PC-3 (cell line): Measurements from ENCODE around the gene AGFG1. TPM values are rescaled to one million over a fixed set of nuclear protein-coding genes. Genes with fewer than 3 reads are reported as not detected.

Experiments
- ATAC-seq: fragments of 200-7000 bp; cut with Tn5 transposase; 2 replicates; pipeline ENCODE4 v1.9.1; 2020; ENCODE audit warnings: mild to moderate bottlenecking, moderate library complexity
- BruUV-seq: library from RNA; stranded (reverse); fragments of 400-500 nt; replicated peaks from 2 replicates; lab custom pipeline; 2021; lab: Mats Ljungman, UMichigan
- CTCF ChIA-PET: fragments of 300-600 bp; sonication (Branson Sonifier 250); formaldehyde crosslinking; loops from one replicate; lab custom pipeline; 2022; ENCODE audit warnings: antibody characterized with exemption; lab: Charles Lee
- POLR2A ChIA-PET: fragments of 300-600 bp; sonication (Branson Sonifier 250); formaldehyde crosslinking; loops from one replicate; lab custom pipeline; 2022; ENCODE audit warnings: antibody characterized with exemption; ENCODE audit not compliant: unreplicated experiment; lab: Charles Lee
- DNase-seq: peaks from one replicate; pipeline ENCODE4 v3.0.0-alpha.2; 2015
- H2AFZ ChIP-seq: fragments of 300-600 bp; sonication (generic); 2 replicates; pipeline ENCODE4 v1.6.0; 2016; ENCODE audit warnings: antibody characterized with exemption, low read length
- H3F3A ChIP-seq: fragments of 300-600 bp; sonication (generic); one replicate; pipeline ENCODE4 v1.6.0; 2017; ENCODE audit warnings: antibody characterized with exemption, low read length, control low read depth, mild to moderate bottlenecking; ENCODE audit not compliant: unreplicated experiment
- H3K27ac ChIP-seq: fragments of 300-600 bp; sonication (generic); 2 replicates; pipeline ENCODE4 v1.5.1; 2016; ENCODE audit warnings: mild to moderate bottlenecking, low read length
- H3K27me3 ChIP-seq: fragments of 300-600 bp; sonication (generic); 2 replicates; pipeline ENCODE4 v1.6.1; 2016; ENCODE audit warnings: low read length, mixed read lengths
- H3K36me3 ChIP-seq: fragments of 300-600 bp; sonication (generic); 2 replicates; pipeline ENCODE4 v1.6.1; 2016; ENCODE audit warnings: low read depth, mixed run types, low read length, mixed read lengths
- H3K4me1 ChIP-seq: fragments of 300-600 bp; sonication (generic); 2 replicates; pipeline ENCODE4 v1.5.1; 2016; ENCODE audit warnings: low read length; ENCODE audit not compliant: insufficient read depth
- H3K4me2 ChIP-seq: fragments of 300-600 bp; sonication (generic); 2 replicates; pipeline ENCODE4 v1.6.0; 2016; ENCODE audit warnings: low read length
- H3K4me3 ChIP-seq: fragments of 300-600 bp; sonication (generic); 2 replicates; pipeline ENCODE4 v1.5.1; 2016; ENCODE audit warnings: mild to moderate bottlenecking, low read length, mixed read lengths
- H3K79me2 ChIP-seq: fragments of 300-600 bp; sonication (generic); 2 replicates; pipeline ENCODE4 v1.6.1; 2017; ENCODE audit warnings: low read length, mixed read lengths
- H3K9ac ChIP-seq: fragments of 300-600 bp; sonication (generic); 2 replicates; pipeline ENCODE4 v1.6.0; 2016; ENCODE audit warnings: mild to moderate bottlenecking, low read length
- H3K9me2 ChIP-seq: fragments of 300-600 bp; sonication (generic); replicated peaks from 2 replicates; pipeline ENCODE4 v1.6.1; 2016; ENCODE audit warnings: mixed run types, low read length, mixed read lengths
- H3K9me3 ChIP-seq: fragments of 300-600 bp; sonication (generic); 2 replicates; pipeline ENCODE4 v1.6.1; 2016; ENCODE audit warnings: low read length, mixed read lengths
- H4K20me1 ChIP-seq: fragments of 300-600 bp; sonication (generic); 2 replicates; pipeline ENCODE4 v1.6.1; 2016; ENCODE audit warnings: low read length, mixed read lengths
- CTCF ChIP-seq: fragments of 300-600 bp; sonication (generic); conservative IDR thresholded peaks from 2 replicates; pipeline ENCODE4 v1.5.1; 2017; ENCODE audit warnings: antibody characterized with exemption, low read depth, mild to moderate bottlenecking, low read length
- EZH2 ChIP-seq: fragments of 300-600 bp; sonication (generic); IDR thresholded peaks from one replicate; pipeline ENCODE4 v1.6.1; 2017; ENCODE audit warnings: antibody characterized with exemption, mild to moderate bottlenecking, low read length; ENCODE audit not compliant: unreplicated experiment
- EZH2phosphoT487 ChIP-seq: fragments of 300-600 bp; sonication (generic); IDR thresholded peaks from 2 replicates; pipeline ENCODE4 v1.6.1; 2018; ENCODE audit warnings: mild to moderate bottlenecking, antibody characterized with exemption, low read length, borderline replicate concordance
- intact Hi-C: fragments of 100-400 bp; cut with micrococcal nuclease; formaldehyde crosslinking; loops from 2 replicates; pipeline ENCODE4 v1.9.0; 2023
- total RNA-seq: library from RNA; depleted of rRNA; stranded (reverse); fragments of >200 nt; gene quantifications from 2 replicates; pipeline ENCODE4 v1.2.3, GENCODE V29; 2014

Gene AGFG1
- total RNA-seq, 1 experiment from 2014 or later: 56.3 TPM

GRCh38 chr2:227460833-227461232 is 11.1 kb upstream of the AGFG1 start:
- TF ChIP-seq CTCF: no peak
- no peak for TF ChIP-seq EZH2phosphoT487
- no peak for TF ChIP-seq EZH2
- no peaks in the 10 kb centered on the region for H4K20me1 ChIP-seq
- H3F3A ChIP-seq: no peaks in the 10 kb centered on the region
- peaks cover 30% of the 10 kb centered on the region for H3K4me1 ChIP-seq
- H3K9ac ChIP-seq: no peak overlapping the region
- H3K4me2 ChIP-seq: peak overlapping the region; percentile 49; the same call in 1 of the 2 replicates
- no peaks in the 10 kb centered on the region for H3K9me3 ChIP-seq
- H3K79me2 ChIP-seq: no peaks in the 10 kb centered on the region
- no peak overlapping the region for H3K27ac ChIP-seq
- H3K36me3 ChIP-seq: no peaks in the 10 kb centered on the region
- ChIA-PET CTCF (no interaction called here), POLR2A (no interaction called here)
- H3K9me2 ChIP-seq: no peaks in the 10 kb centered on the region
- no peak overlapping the region for H3K4me3 ChIP-seq
- no peak for ATAC-seq
- DNase-seq: no peak
- no TSS peak for BruUV-seq
- no peaks in the 10 kb centered on the region for H3K27me3 ChIP-seq
- no peak overlapping the region for H2AFZ ChIP-seq
- intact Hi-C loops: no loop called here

GRCh38 chr2:227461811-227462461 is 10.0 kb upstream of the AGFG1 start:
- intact Hi-C loops: no loop called here

GRCh38 chr2:227462462-227462951 is 9.4 kb upstream of the AGFG1 start:
- Histone ChIP-seq H3K36me3 (no peaks in the 10 kb centered on the region), H3K4me2 (no peak overlapping the region), H4K20me1 (no peaks in the 10 kb centered on the region), H3F3A (no peaks in the 10 kb centered on the region), H2AFZ (no peak overlapping the region), H3K9ac (no peak overlapping the region), H3K27me3 (no peaks in the 10 kb centered on the region), H3K9me2 (no peaks in the 10 kb centered on the region), H3K4me3 (no peak overlapping the region), H3K79me2 (no peaks in the 10 kb centered on the region), H3K9me3 (no peaks in the 10 kb centered on the region), H3K27ac (no peak overlapping the region), H3K4me1 (peaks cover 46% of the 10 kb centered on the region)
- intact Hi-C loops: no loop called here
- ATAC-seq: no peak
- POLR2A ChIA-PET: no interaction called here
- CTCF ChIA-PET: no interaction called here
- TF ChIP-seq EZH2phosphoT487 (no peak), CTCF (no peak), EZH2 (no peak)
- BruUV-seq: no TSS peak
- DNase-seq: peak; percentile 19

More at GRCh38 chr2:227461811-227462461, 10.0 kb upstream of the AGFG1 start:
- H3K9me3 ChIP-seq: no peaks in the 10 kb centered on the region
- no peak for ATAC-seq
- no peak overlapping the region for H3K4me2 ChIP-seq
- no TSS peak for BruUV-seq
- no peaks in the 10 kb centered on the region for H3K9me2 ChIP-seq
- no peak for DNase-seq
- H3K36me3 ChIP-seq: no peaks in the 10 kb centered on the region
- H3F3A ChIP-seq: no peaks in the 10 kb centered on the region
- ChIA-PET CTCF (no interaction called here), POLR2A (no interaction called here)
- TF ChIP-seq EZH2 (no peak), EZH2phosphoT487 (no peak)
- no peak overlapping the region for H2AFZ ChIP-seq
- peaks cover 41% of the 10 kb centered on the region for H3K4me1 ChIP-seq
- H3K4me3 ChIP-seq: no peak overlapping the region
- H4K20me1 ChIP-seq: no peaks in the 10 kb centered on the region
- no peaks in the 10 kb centered on the region for H3K79me2 ChIP-seq
- no peak overlapping the region for H3K9ac ChIP-seq
- H3K27me3 ChIP-seq: no peaks in the 10 kb centered on the region
- no peak overlapping the region for H3K27ac ChIP-seq
